SK-N-SH (cell line): ENCODE data around the gene PCED1B. TPM values are rescaled to one million over a fixed set of nuclear protein-coding genes. Genes with fewer than 3 reads are reported as not detected.

Experiments
- CTCF ChIA-PET: fragments of 300-600, 350-600 bp; formaldehyde crosslinking; extraction: SDS; loops from one replicate; lab custom pipeline; 2021; lab: Yijun Ruan, JAX
- POLR2A ChIA-PET: fragments of 350-600 bp; sonication (Branson Sonifier 250); formaldehyde crosslinking; extraction: SDS; loops from one replicate; lab custom pipeline; 2020; ENCODE audit warnings: antibody characterized with exemption, inconsistent platforms; lab: Yijun Ruan, JAX
- DNase-seq: peaks from one replicate; pipeline ENCODE4 v3.0.0; 2012
- H2AFZ ChIP-seq: fragments of 200-600 bp; sonication (generic); 2 replicates; pipeline ENCODE4 v1.8.1; 2016; ENCODE audit warnings: antibody characterized with exemption, mild to moderate bottlenecking, low read depth
- H3F3A ChIP-seq: fragments of 200-600 bp; sonication (generic); replicated peaks from 2 replicates; pipeline ENCODE3; 2016; ENCODE audit warnings: antibody characterized with exemption, mild to moderate bottlenecking; ENCODE audit not compliant: insufficient read depth
- H3K27ac ChIP-seq, 2 experiments: fragments of 200-500 bp in 1 of 2; fragments of 200-600 bp in 1 of 2; sonication (Bioruptor generic) in 1 of 2; sonication (generic), shearing (Covaris generic) in 1 of 2; 2 replicates each; pipeline versions ENCODE4 v1.5.1 to v1.6.1; 2014 to 2016; ENCODE audit warnings: low read depth in 2 of 2, inconsistent platforms in 1 of 2, low read length in 1 of 2, mild to moderate bottlenecking in 1 of 2, mixed read lengths in 1 of 2
- H3K27me3 ChIP-seq: fragments of 200-600 bp; sonication (generic), shearing (Covaris generic); 2 replicates; pipeline ENCODE4 v1.6.1; 2016; ENCODE audit warnings: mixed run types; ENCODE audit not compliant: insufficient read depth
- H3K36me3 ChIP-seq, 2 experiments: fragments of 200-500 bp in 1 of 2; fragments of 200-600 bp in 1 of 2; sonication (Bioruptor generic) in 1 of 2; sonication (generic) in 1 of 2; replicated peaks in 1 of 2; 2 replicates each; pipeline versions ENCODE3 to v1.5.1; 2014 to 2016; ENCODE audit warnings: low read length in 1 of 2, mild to moderate bottlenecking in 1 of 2; ENCODE audit not compliant: insufficient read depth in 2 of 2, control insufficient read depth in 1 of 2
- H3K4me1 ChIP-seq, 2 experiments: fragments of 200-500 bp in 1 of 2; fragments of 200-600 bp in 1 of 2; sonication (Bioruptor generic) in 1 of 2; sonication (generic), shearing (Covaris generic) in 1 of 2; 2 replicates each; pipeline versions ENCODE4 v1.5.1 to v1.6.1; 2014 to 2016; ENCODE audit warnings: low read depth in 1 of 2, low read length in 1 of 2, mixed run types in 1 of 2; ENCODE audit not compliant: insufficient read depth in 2 of 2, control insufficient read depth in 1 of 2
- H3K4me2 ChIP-seq: fragments of 200-600 bp; sonication (generic), shearing (Covaris generic); 2 replicates; pipeline ENCODE4 v1.6.1; 2017; ENCODE audit warnings: mixed run types
- H3K4me3 ChIP-seq, 2 experiments: fragments of 200-500 bp in 1 of 2; fragments of 200-600 bp in 1 of 2; sonication (Bioruptor generic) in 1 of 2; sonication (generic), shearing (Covaris generic) in 1 of 2; 2 replicates each; pipeline versions ENCODE4 v1.5.1 to v1.8.1; 2014 to 2016; ENCODE audit warnings: low read depth in 2 of 2, inconsistent platforms in 1 of 2, low read length in 1 of 2, mild to moderate bottlenecking in 1 of 2, mixed read lengths in 1 of 2, moderate library complexity in 1 of 2
- H3K79me2 ChIP-seq: fragments of 200-600 bp; sonication (generic); 2 replicates; pipeline ENCODE4 v1.8.1; 2017; ENCODE audit warnings: mild to moderate bottlenecking; ENCODE audit not compliant: insufficient read depth
- H3K9ac ChIP-seq: fragments of 200-600 bp; sonication (generic); 2 replicates; pipeline ENCODE4 v1.6.1; 2017; ENCODE audit warnings: mixed run types
- H3K9me2 ChIP-seq: fragments of 200-600 bp; sonication (generic); 2 replicates; pipeline ENCODE4 v1.6.1; 2017; ENCODE audit warnings: mixed run types
- H3K9me3 ChIP-seq: fragments of 200-600 bp; sonication (generic); 2 replicates; pipeline ENCODE4 v1.6.1; 2017; ENCODE audit warnings: mixed run types, mild to moderate bottlenecking, moderate library complexity
- H4K20me1 ChIP-seq: fragments of 200-600 bp; sonication (generic); 2 replicates; pipeline ENCODE4 v1.6.1; 2017; ENCODE audit warnings: mild to moderate bottlenecking, mixed run types; ENCODE audit not compliant: insufficient read depth
- CHD2 ChIP-seq: fragments of 150-350 bp; IDR thresholded peaks from 2 replicates; pipeline ENCODE4 v1.6.1; 2018; ENCODE audit warnings: low read length; ENCODE audit not compliant: partially characterized antibody
- ELF1 ChIP-seq: IDR thresholded peaks from 2 replicates; pipeline ENCODE4 v1.4.0; 2012
- EP300 ChIP-seq, 2 experiments: IDR thresholded peaks; 2 replicates each; pipeline versions ENCODE4 v1.4.0 to v1.6.1; 2012; ENCODE audit warnings: borderline replicate concordance in 1 of 2, low read depth in 1 of 2, low read length in 1 of 2
- EZH2phosphoT487 ChIP-seq: fragments of 200-600 bp; sonication (generic); IDR thresholded peaks from 2 replicates; pipeline ENCODE4 v1.6.1; 2017; ENCODE audit warnings: low read depth, mixed run types, mild to moderate bottlenecking, antibody characterized with exemption, moderate library complexity, borderline replicate concordance
- FOXJ3 ChIP-seq: sonication (generic); formaldehyde crosslinking; IDR thresholded peaks from 2 replicates; pipeline ENCODE4 v1.5.1; 2020; ENCODE audit warnings: mild to moderate bottlenecking, missing genetic modification reagents
- FOXM1 ChIP-seq: IDR thresholded peaks from 2 replicates; pipeline ENCODE4 v1.4.0; 2012; ENCODE audit warnings: low read depth, mild to moderate bottlenecking
- GABPA ChIP-seq: IDR thresholded peaks from 2 replicates; pipeline ENCODE4 v1.4.0; 2012; ENCODE audit warnings: low read depth, mild to moderate bottlenecking
- GATA2 ChIP-seq: sonication (generic); formaldehyde crosslinking; IDR thresholded peaks from 2 replicates; pipeline ENCODE4 v1.5.0; 2020; ENCODE audit warnings: mild to moderate bottlenecking, missing genetic modification reagents
- JUND ChIP-seq: IDR thresholded peaks from 2 replicates; pipeline ENCODE4 v1.4.0; 2012
- MAX ChIP-seq: IDR thresholded peaks from 2 replicates; pipeline ENCODE4 v1.4.0; 2012; ENCODE audit warnings: low read depth
- MXI1 ChIP-seq: IDR thresholded peaks from 2 replicates; pipeline ENCODE4 v1.6.1; 2012; ENCODE audit warnings: mild to moderate bottlenecking, low read depth, low read length, improper control_type of control experiment
- NFIC ChIP-seq: IDR thresholded peaks from 2 replicates; pipeline ENCODE4 v1.4.0; 2012; ENCODE audit warnings: borderline replicate concordance
- NRF1 ChIP-seq: IDR thresholded peaks from 2 replicates; pipeline ENCODE4 v1.6.1; 2012; ENCODE audit warnings: low read depth, mild to moderate bottlenecking, low read length
- RAD21 ChIP-seq: IDR thresholded peaks from 2 replicates; pipeline ENCODE4 v1.6.1; 2012; ENCODE audit warnings: mild to moderate bottlenecking, low read length
- RCOR1 ChIP-seq: fragments of 150-350 bp; IDR thresholded peaks from 2 replicates; pipeline ENCODE4 v1.6.1; 2017; ENCODE audit warnings: antibody characterized with exemption, low read length
- RFX5 ChIP-seq: IDR thresholded peaks from 2 replicates; pipeline ENCODE4 v1.6.1; 2012; ENCODE audit warnings: mild to moderate bottlenecking, improper control_type of control experiment, low read length
- RXRA ChIP-seq: IDR thresholded peaks from 2 replicates; pipeline ENCODE4 v1.4.0; 2012; ENCODE audit warnings: low read depth, mild to moderate bottlenecking, borderline replicate concordance
- SIN3A ChIP-seq: IDR thresholded peaks from 2 replicates; pipeline ENCODE4 v1.6.1; 2012; ENCODE audit warnings: low read depth, mild to moderate bottlenecking, low read length, moderate library complexity, borderline replicate concordance
- TAF1 ChIP-seq: IDR thresholded peaks from 2 replicates; pipeline ENCODE4 v1.6.1; 2012; ENCODE audit warnings: low read depth, mild to moderate bottlenecking, low read length, moderate library complexity, borderline replicate concordance
- TEAD4 ChIP-seq: IDR thresholded peaks from 2 replicates; pipeline ENCODE4 v1.4.0; 2012; ENCODE audit warnings: mild to moderate bottlenecking, borderline replicate concordance; ENCODE audit not compliant: insufficient read depth
- USF2 ChIP-seq: fragments of 150-350 bp; IDR thresholded peaks from 2 replicates; pipeline ENCODE4 v1.6.1; 2017; ENCODE audit warnings: antibody characterized with exemption, low read length, low read depth, borderline replicate concordance
- YY1 ChIP-seq: IDR thresholded peaks from 2 replicates; pipeline ENCODE4 v1.4.0; 2012; ENCODE audit warnings: low read depth, mild to moderate bottlenecking
- WGBS: methylation state at CpG from one replicate; pipeline ENCODE4 v1.1.6; 2017; ENCODE audit warnings: low lambda C conversion rate; 5-methylcytosine and 5-hydroxymethylcytosine counted together
- polyA plus RNA-seq, 3 experiments: library from polyadenylated mRNA; depleted of rRNA; stranded (reverse); fragments of >200 nt; gene quantifications; 2 replicates each; pipeline ENCODE4 v1.2.3, GENCODE V29; 2012

The PCED1B gene
- polyA plus RNA-seq, 1 of the 3 experiments (the other 2 are of a cell fraction), result 0.21 TPM

GRCh38 chr12:47235258-47236040, 156.0 kb downstream of the PCED1B start:
- H3F3A ChIP-seq, result peaks cover 9% of the 10 kb centered on the region
- no peak overlapping the region for H3K4me3 ChIP-seq
- WGBS, result 39% methylated on average over 27 of the region's 48 CpGs
- H3K9me3 ChIP-seq, result no peaks in the 10 kb centered on the region
- H3K4me1 ChIP-seq, result peaks cover 0 to 3% of the 10 kb centered on the region in 2 experiments; a peak in 1 of 4 replicates
- no peaks in the 10 kb centered on the region for H3K36me3 ChIP-seq
- H3K79me2 ChIP-seq, result no peaks in the 10 kb centered on the region
- H3K27me3 ChIP-seq, result peaks cover 16% of the 10 kb centered on the region; the same call in 1 of the 2 replicates
- H3K27ac ChIP-seq, result no peak overlapping the region; a peak in 1 of 4 replicates
- no peak overlapping the region for H2AFZ ChIP-seq
- DNase-seq, result no peak
- TF ChIP-seq TEAD4 (no peak), GATA2 (CRISPR knock-in tag) (no peak), RAD21 (no peak), MAX (no peak), FOXJ3 (CRISPR knock-in tag) (no peak), RCOR1 (no peak), CHD2 (no peak), USF2 (no peak), NFIC (no peak), YY1 (no peak), RFX5 (no peak), ELF1 (no peak), GABPA (no peak), EZH2phosphoT487 (no peak)
- TF ChIP-seq, all 33 proteins: peak for 0
- POLR2A ChIA-PET, result no interaction called here
- CTCF ChIA-PET, result no interaction called here
- Histone ChIP-seq H3K4me2 (no peak overlapping the region), H4K20me1 (no peaks in the 10 kb centered on the region), H3K9me2 (no peaks in the 10 kb centered on the region), H3K9ac (no peak overlapping the region)

- H3K9ac ChIP-seq, result no peak overlapping the region
- WGBS, result 48% methylated on average over 13 of the region's 13 CpGs
- CTCF ChIA-PET, result no interaction called here
- TF ChIP-seq TEAD4, result no peak
- TF ChIP-seq EP300 (IDR thresholded peaks at IDR 0.05; ENCODE audit: borderline replicate concordance in 1 of 2, low read depth in 1 of 2, low read length in 1 of 2), result no peak
- no peak for TF ChIP-seq MXI1
- TF ChIP-seq FOXM1, result no peak
- no peak for TF ChIP-seq RXRA
- no peak for TF ChIP-seq GATA2 (CRISPR knock-in tag)
- TF ChIP-seq USF2, result no peak
- no peak for TF ChIP-seq TAF1
- TF ChIP-seq SIN3A, result no peak
- peak; percentile 43; the same call in 1 of the 2 replicates for TF ChIP-seq NFIC
- TF ChIP-seq GABPA, result no peak
- no peak for TF ChIP-seq MAX
- no peak for TF ChIP-seq NRF1
- TF ChIP-seq CHD2, result no peak
- no peak for TF ChIP-seq EZH2phosphoT487
- TF ChIP-seq JUND, result no peak
Measured at GRCh38 chr12:47236109-47236714, 156.8 kb downstream of the PCED1B start.

More at GRCh38 chr12:47236109-47236714, 156.8 kb downstream of the PCED1B start:
- Histone ChIP-seq H3K4me2 (peak overlapping the region; percentile 7; the same call in 1 of the 2 replicates), H3K27ac (peak overlapping the region in 1 of 2 experiments; percentile 55; a peak in 2 of 4 replicates), H2AFZ (0 out of 2 replicates have a peak overlapping the region, but pooled peaks have one; percentile 66), H4K20me1 (no peaks in the 10 kb centered on the region), H3K79me2 (no peaks in the 10 kb centered on the region), H3K36me3 (no peaks in the 10 kb centered on the region), H3K4me1 (peaks cover 0 to 3% of the 10 kb centered on the region in 2 experiments; a peak in 1 of 4 replicates), H3K27me3 (peaks cover 12% of the 10 kb centered on the region; the same call in 1 of the 2 replicates), H3K4me3 (no peak overlapping the region), H3K9me3 (no peaks in the 10 kb centered on the region), H3K9me2 (no peaks in the 10 kb centered on the region), H3F3A (peaks cover 9% of the 10 kb centered on the region)
- no peak for DNase-seq
- POLR2A ChIA-PET, result no interaction called here
